ENCODE results near the gene ATP6V0E1. TPM values are rescaled to one million over a fixed set of nuclear protein-coding genes. Genes with fewer than 3 reads are reported as not detected.

Gene ATP6V0E1
- total RNA-seq, 1 experiment from 2014 or later = 332 TPM

- DNase-seq (ENCODE audit: low read depth, low spot score) (no peak), ATAC-seq (no peak; the same call in 1 of the 2 replicates)
- H3K9me3 ChIP-seq (ENCODE audit: control insufficient read depth, insufficient read depth, low read depth, low read length) = no peaks in the 10 kb centered on the region
- TF ChIP-seq TCF7L2 (IDR thresholded peaks at IDR 0.05; ENCODE audit: low read depth, low read length) (no peak), CTCF (IDR thresholded peaks at IDR 0.05) (no peak), REST (IDR thresholded peaks at IDR 0.05; ENCODE audit: insufficient read depth in 1 of 2, low read depth in 2 of 2, low read length in 1 of 2) (no peak), POLR2AphosphoS5 (IDR thresholded peaks at IDR 0.05; ENCODE audit: low read depth, low read length) (no peak), SIN3A (IDR thresholded peaks at IDR 0.05; ENCODE audit: borderline replicate concordance, insufficient read depth, low read depth, low read length) (no peak)
- intact Hi-C loops (cut with micrococcal nuclease; ENCODE audit: unreplicated experiment) (no loop called here), in situ Hi-C loops (cut with HindIII; ENCODE audit: low pct_unique_long_range_greater_than_20kb, low sequenced_read_pairs) (no loop called here)
- no peaks in the 10 kb centered on the region for H3K27me3 ChIP-seq (ENCODE audit: control insufficient read depth, insufficient read depth, low read length)
- no peak overlapping the region for H3K4me3 ChIP-seq (ENCODE audit: low read depth in 2 of 2, low read length in 2 of 2)
- no TSS peak for BruUV-seq (replicated peaks)
- POLR2A ChIA-PET = no interaction called here
- no peak overlapping the region for H3K27ac ChIP-seq (ENCODE audit: low read length)
- CTCF ChIA-PET = no interaction called here
- peaks cover 11% of the 10 kb centered on the region for H3K4me1 ChIP-seq (ENCODE audit: control insufficient read depth, insufficient read depth, low read length)
- H3K36me3 ChIP-seq (ENCODE audit: control insufficient read depth, insufficient read depth, low read length) = no peaks in the 10 kb centered on the region
Observed at GRCh38 chr5:173047838-173048105, 64.2 kb downstream of the ATP6V0E1 start.

GRCh38 chr5:173050791-173051190 is 67.2 kb downstream of the ATP6V0E1 start:
- in situ Hi-C loops (cut with HindIII; ENCODE audit: low pct_unique_long_range_greater_than_20kb, low sequenced_read_pairs) = no loop called here
- no peak for ATAC-seq
- no peaks in the 10 kb centered on the region for H3K27me3 ChIP-seq (ENCODE audit: control insufficient read depth, insufficient read depth, low read length)
- intact Hi-C loops (cut with micrococcal nuclease; ENCODE audit: unreplicated experiment) = loop anchor here (10.0 kb wide), 1 partner anchor 66 kb away; the partner anchor contains the start of gene ATP6V0E1
- H3K27ac ChIP-seq (ENCODE audit: low read length) = no peak overlapping the region; the same call in 1 of the 2 replicates
- BruUV-seq (replicated peaks) = no TSS peak
- H3K36me3 ChIP-seq (ENCODE audit: control insufficient read depth, insufficient read depth, low read length) = no peaks in the 10 kb centered on the region
- no peak for TF ChIP-seq POLR2AphosphoS5 (IDR thresholded peaks at IDR 0.05; ENCODE audit: low read depth, low read length)
- no peak for TF ChIP-seq REST (IDR thresholded peaks at IDR 0.05; ENCODE audit: insufficient read depth in 1 of 2, low read depth in 2 of 2, low read length in 1 of 2)
- TF ChIP-seq TCF7L2 (IDR thresholded peaks at IDR 0.05; ENCODE audit: low read depth, low read length) = no peak
- TF ChIP-seq CTCF (IDR thresholded peaks at IDR 0.05) = no peak
- TF ChIP-seq SIN3A (IDR thresholded peaks at IDR 0.05; ENCODE audit: borderline replicate concordance, insufficient read depth, low read depth, low read length) = no peak
- no peak for DNase-seq (ENCODE audit: low read depth, low spot score)
- POLR2A ChIA-PET = no interaction called here
- no peaks in the 10 kb centered on the region for H3K9me3 ChIP-seq (ENCODE audit: control insufficient read depth, insufficient read depth, low read depth, low read length)
- H3K4me1 ChIP-seq (ENCODE audit: control insufficient read depth, insufficient read depth, low read length) = peaks cover 19% of the 10 kb centered on the region
- no peak overlapping the region for H3K4me3 ChIP-seq (ENCODE audit: low read depth in 2 of 2, low read length in 2 of 2)
- CTCF ChIA-PET = no interaction called here
